Mesenchymal stem cell (in vitro differentiated cells and primary cell): ENCODE measurements around the gene FOXA1.

Experiments used
- DNase-seq: peaks from one replicate; pipeline ENCODE4 v3.0.0-alpha.2; 2013
- H2AFZ ChIP-seq: one replicate; pipeline ENCODE4 v1.6.1; 2013; ENCODE audit warnings: low read depth, mild to moderate bottlenecking, control low read depth, inconsistent platforms, low read length, moderate library complexity
- H2AK5ac ChIP-seq: 2 replicates; pipeline ENCODE4 v1.6.1; 2013; ENCODE audit warnings: low read length, moderate library complexity, mild to moderate bottlenecking, inconsistent platforms; ENCODE audit not compliant: severe bottlenecking
- H2BK120ac ChIP-seq: one replicate; pipeline ENCODE4 v1.6.1; 2013; ENCODE audit warnings: low read depth, mild to moderate bottlenecking, inconsistent platforms, low read length, moderate library complexity
- H2BK12ac ChIP-seq, 2 experiments: one replicate each; pipeline ENCODE4 v1.6.1; 2013; ENCODE audit warnings: inconsistent platforms in 2 of 2, low read length in 2 of 2, mild to moderate bottlenecking in 2 of 2, moderate library complexity in 2 of 2, control low read depth in 1 of 2
- H2BK15ac ChIP-seq: one replicate; pipeline ENCODE4 v1.6.1; 2013; ENCODE audit warnings: mild to moderate bottlenecking, low read depth, inconsistent platforms; ENCODE audit not compliant: poor library complexity, severe bottlenecking
- H2BK5ac ChIP-seq: 2 replicates; pipeline ENCODE4 v1.6.1; 2013; ENCODE audit warnings: low read depth, mild to moderate bottlenecking, low read length, control low read depth, inconsistent platforms; ENCODE audit not compliant: poor library complexity, severe bottlenecking
- H3K14ac ChIP-seq, 2 experiments: one replicate each; pipeline ENCODE4 v1.6.1; 2013; ENCODE audit warnings: inconsistent platforms in 2 of 2, low read length in 2 of 2, control low read depth in 1 of 2, mild to moderate bottlenecking in 1 of 2, moderate library complexity in 1 of 2
- H3K18ac ChIP-seq, 2 experiments: one replicate each; pipeline ENCODE4 v1.6.1; 2013; ENCODE audit warnings: inconsistent platforms in 2 of 2, low read length in 2 of 2, control low read depth in 1 of 2, low read depth in 1 of 2, mild to moderate bottlenecking in 1 of 2
- H3K23ac ChIP-seq, 2 experiments: one replicate each; pipeline ENCODE4 v1.6.1; 2013; ENCODE audit warnings: inconsistent platforms in 2 of 2, low read length in 2 of 2, mild to moderate bottlenecking in 2 of 2, moderate library complexity in 2 of 2, control low read depth in 1 of 2
- H3K27ac ChIP-seq: 2 replicates; pipeline ENCODE4 v1.5.1; 2013; ENCODE audit warnings: mild to moderate bottlenecking, moderate library complexity, low read length, control low read depth, inconsistent platforms; ENCODE audit not compliant: poor library complexity, severe bottlenecking
- H3K27me3 ChIP-seq, 2 experiments: 2 replicates each; pipeline versions ENCODE4 v1.6.1 to v1.7.0; 2013; ENCODE audit warnings: low read length in 2 of 2, mild to moderate bottlenecking in 2 of 2, moderate library complexity in 2 of 2, control low read depth in 1 of 2, inconsistent platforms in 1 of 2; ENCODE audit not compliant: control insufficient read depth in 1 of 2, insufficient read depth in 1 of 2
- H3K36me3 ChIP-seq, 2 experiments: 2 replicates each; pipeline versions ENCODE4 v1.6.1 to v1.7.0; 2013; ENCODE audit warnings: low read length in 2 of 2, control low read depth in 1 of 2, inconsistent platforms in 1 of 2, low read depth in 1 of 2, mild to moderate bottlenecking in 1 of 2; ENCODE audit not compliant: insufficient read depth in 2 of 2, control insufficient read depth in 1 of 2
- H3K4ac ChIP-seq, 2 experiments: one replicate each; pipeline ENCODE4 v1.6.1; 2013; ENCODE audit warnings: inconsistent platforms in 2 of 2, low read length in 2 of 2, mild to moderate bottlenecking in 2 of 2, moderate library complexity in 2 of 2, control low read depth in 1 of 2, low read depth in 1 of 2
- H3K4me1 ChIP-seq: 2 replicates; pipeline ENCODE4 v1.6.1; 2013; ENCODE audit warnings: low read depth, low read length, control low read depth; ENCODE audit not compliant: control insufficient read depth, insufficient read depth
- H3K4me2 ChIP-seq: 2 replicates; pipeline ENCODE4 v1.6.1; 2013; ENCODE audit warnings: low read length, mild to moderate bottlenecking, inconsistent platforms; ENCODE audit not compliant: poor library complexity, severe bottlenecking
- H3K4me3 ChIP-seq, 2 experiments: 2 replicates each; pipeline versions ENCODE4 v1.5.1 to v1.7.0; 2013; ENCODE audit warnings: low read length in 2 of 2, mild to moderate bottlenecking in 2 of 2, control low read depth in 1 of 2, low read depth in 1 of 2; ENCODE audit not compliant: insufficient read depth in 1 of 2
- H3K79me1 ChIP-seq: replicated peaks from 2 replicates; pipeline ENCODE4 v1.6.1; 2013; ENCODE audit warnings: mild to moderate bottlenecking, control low read depth, low read length, inconsistent platforms; ENCODE audit not compliant: poor library complexity, severe bottlenecking
- H3K9ac ChIP-seq: 2 replicates; pipeline ENCODE4 v1.7.0; 2013; ENCODE audit warnings: mild to moderate bottlenecking, low read length, moderate library complexity
- H3K9me3 ChIP-seq: 2 replicates; pipeline ENCODE4 v1.7.0; 2013; ENCODE audit warnings: mild to moderate bottlenecking, low read length; ENCODE audit not compliant: control insufficient read depth
- H4K8ac ChIP-seq: one replicate; pipeline ENCODE4 v1.6.1; 2013; ENCODE audit warnings: inconsistent platforms, mild to moderate bottlenecking, low read length, moderate library complexity
- H4K91ac ChIP-seq: one replicate; pipeline ENCODE4 v1.6.1; 2013; ENCODE audit warnings: mild to moderate bottlenecking, low read length, inconsistent platforms
- WGBS: methylation state at CpG from one replicate; pipeline ENCODE4 v1.1.7; 2013; ENCODE audit warnings: mixed read lengths; 5-methylcytosine and 5-hydroxymethylcytosine counted together

FOXA1 gene

DNA sequence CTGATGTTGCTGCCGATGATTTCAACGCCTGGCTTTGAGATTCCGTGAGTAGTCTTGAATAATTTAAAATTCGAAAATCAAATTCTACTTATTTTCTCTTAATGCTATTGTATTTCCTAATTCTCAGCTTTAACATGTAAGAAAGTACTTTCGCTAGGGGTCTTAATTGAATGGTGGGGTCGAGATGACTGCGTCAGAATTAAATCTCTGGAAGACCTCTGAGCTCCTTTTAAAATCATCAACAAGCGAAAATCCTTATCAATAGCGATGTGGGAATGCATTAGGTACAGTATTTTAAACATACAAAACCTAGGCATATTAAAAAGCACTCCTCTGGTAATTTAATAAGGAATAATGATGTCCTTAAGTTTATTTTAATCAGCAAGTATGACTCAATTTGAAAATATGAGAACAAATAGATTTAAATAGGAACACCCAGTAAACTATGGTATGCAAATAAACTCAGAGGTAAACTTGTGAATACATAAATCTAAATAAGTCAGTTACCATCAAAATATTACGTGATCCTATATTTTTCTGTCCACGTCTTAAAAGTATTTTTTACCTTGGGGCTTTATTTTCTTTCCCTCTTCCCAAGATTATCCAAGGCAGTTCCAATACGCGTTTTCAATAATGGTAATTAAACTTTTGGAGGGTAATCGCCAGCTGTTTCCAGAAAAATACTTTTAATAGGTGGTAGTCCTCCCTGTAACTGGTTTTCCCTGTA lies 1.4 kb downstream of the FOXA1 start:
- H3K4me2 ChIP-seq: no peak overlapping the region
- peak overlapping the region in 1 of 2 experiments; percentile 76 for H3K4me3 ChIP-seq
- H4K91ac ChIP-seq: no peak overlapping the region
- H3K4ac ChIP-seq: no peak overlapping the region
- H2BK5ac ChIP-seq: no peak overlapping the region
- H2BK12ac ChIP-seq: no peak overlapping the region
- no peak overlapping the region for H3K23ac ChIP-seq
- no peak overlapping the region for H3K27ac ChIP-seq
- WGBS: 47% methylated on average over 3 of the region's 14 CpGs
- peaks cover 78 to 82% of the 10 kb centered on the region in 2 experiments for H3K27me3 ChIP-seq
- H3K79me1 ChIP-seq: no peaks in the 10 kb centered on the region
- H3K9me3 ChIP-seq: no peaks in the 10 kb centered on the region
- H4K8ac ChIP-seq: no peak overlapping the region
- no peak overlapping the region for H2BK15ac ChIP-seq
- no peak overlapping the region for H2AFZ ChIP-seq
- DNase-seq: peak; percentile 0
- no peak overlapping the region for H3K14ac ChIP-seq
- H2AK5ac ChIP-seq: no peak overlapping the region
- H3K4me1 ChIP-seq: peaks cover 35% of the 10 kb centered on the region
- no peak overlapping the region for H3K9ac ChIP-seq
- H3K18ac ChIP-seq: no peak overlapping the region
- H2BK120ac ChIP-seq: no peak overlapping the region
- H3K36me3 ChIP-seq: peaks cover 0 to 4% of the 10 kb centered on the region in 2 experiments

DNA sequence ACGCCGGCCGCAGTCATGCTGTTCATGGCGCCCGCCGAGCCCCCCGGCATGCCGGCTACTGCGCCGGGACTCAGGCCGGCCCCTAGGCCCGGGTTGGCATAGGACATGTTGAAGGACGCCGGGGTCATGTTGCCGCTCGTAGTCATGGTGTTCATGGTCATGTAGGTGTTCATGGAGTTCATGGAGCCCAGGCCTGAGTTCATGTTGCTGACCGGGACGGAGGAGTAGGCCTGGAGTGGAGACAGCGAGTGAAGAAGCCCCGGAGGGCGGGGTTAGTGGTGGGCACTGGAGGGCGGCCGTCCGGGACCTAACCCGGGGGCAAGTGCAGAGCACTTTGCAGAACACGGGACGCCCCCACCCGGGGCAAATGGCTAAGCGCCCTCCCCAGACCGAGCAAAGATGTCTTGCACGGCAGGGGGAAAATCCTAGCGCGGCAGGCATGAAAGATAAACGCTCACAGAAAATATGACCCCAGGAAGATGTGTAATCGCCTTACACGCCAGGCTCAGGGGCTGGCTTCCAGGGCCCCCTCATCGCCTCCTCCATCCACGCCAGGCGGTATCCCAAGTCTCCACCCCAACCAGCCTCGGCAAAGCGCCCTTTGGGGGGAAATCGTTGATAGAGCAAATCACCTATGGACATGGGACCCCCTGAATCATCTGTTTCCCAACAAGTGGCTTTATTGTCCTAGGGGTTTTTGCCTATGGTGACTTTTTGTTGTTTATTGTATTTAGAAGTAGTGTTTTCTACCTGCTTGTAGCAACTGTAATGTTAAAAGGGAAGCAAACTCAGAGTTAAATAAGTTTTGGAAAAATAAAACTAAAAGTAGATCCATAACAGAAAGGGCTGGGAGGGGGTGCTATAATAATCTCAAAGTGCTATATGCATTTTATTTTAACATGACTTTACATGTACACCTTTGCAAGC lies 2.3 kb downstream of the FOXA1 start:
- Histone ChIP-seq H3K9ac (no peak overlapping the region), H3K36me3 (peaks cover 0 to 4% of the 10 kb centered on the region in 2 experiments), H2AK5ac (no peak overlapping the region), H3K18ac (no peak overlapping the region), H2BK120ac (no peak overlapping the region), H2BK5ac (no peak overlapping the region), H2BK12ac (no peak overlapping the region), H3K4me1 (peaks cover 37% of the 10 kb centered on the region), H3K23ac (no peak overlapping the region), H3K9me3 (no peaks in the 10 kb centered on the region), H3K14ac (no peak overlapping the region), H3K4me3 (peak overlapping the region in 1 of 2 experiments; percentile 23), H4K91ac (no peak overlapping the region), H3K27me3 (peaks cover 78 to 82% of the 10 kb centered on the region in 2 experiments), H2BK15ac (no peak overlapping the region), H2AFZ (no peak overlapping the region), H3K79me1 (no peaks in the 10 kb centered on the region), H4K8ac (no peak overlapping the region), H3K4ac (no peak overlapping the region), H3K4me2 (no peak overlapping the region), H3K27ac (no peak overlapping the region)
- WGBS: 9% methylated on average over 36 of the region's 42 CpGs
- DNase-seq: peak; percentile 1

- Histone ChIP-seq H2BK120ac (no peak overlapping the region), H3K27me3 (peaks cover 77 to 82% of the 10 kb centered on the region in 2 experiments), H3K9ac (no peak overlapping the region), H3K4me1 (peaks cover 38% of the 10 kb centered on the region), H3K14ac (no peak overlapping the region), H2BK5ac (no peak overlapping the region), H3K4me3 (peak overlapping the region in 1 of 2 experiments; percentile 23), H3K4ac (no peak overlapping the region), H2BK12ac (no peak overlapping the region), H3K18ac (peak overlapping the region in 1 of 2 experiments; percentile 3), H3K23ac (no peak overlapping the region), H3K9me3 (no peaks in the 10 kb centered on the region), H2BK15ac (no peak overlapping the region), H4K91ac (no peak overlapping the region), H2AFZ (no peak overlapping the region), H4K8ac (no peak overlapping the region), H3K27ac (no peak overlapping the region), H2AK5ac (no peak overlapping the region), H3K79me1 (no peaks in the 10 kb centered on the region), H3K36me3 (peaks cover 0 to 4% of the 10 kb centered on the region in 2 experiments), H3K4me2 (no peak overlapping the region)
- peak; percentile 16 for DNase-seq
- 3% methylated on average over 57 of the region's 58 CpGs for WGBS
These were observed 3.0 kb downstream of the FOXA1 start for GRCh38 chr14:37591941-37592481.
